HG02970 (cell line): ENCODE measurements around the gene SMTNL2.

Experiments
- ATAC-seq: cut with Tn5 transposase; IDR thresholded peaks from one replicate; pipeline ENCODE4 v1.9.1; 2021; ENCODE audit warnings: mild to moderate bottlenecking, moderate library complexity, moderate number of reproducible peaks; ENCODE audit not compliant: unreplicated experiment, low FRiP score

Gene SMTNL2

DNA sequence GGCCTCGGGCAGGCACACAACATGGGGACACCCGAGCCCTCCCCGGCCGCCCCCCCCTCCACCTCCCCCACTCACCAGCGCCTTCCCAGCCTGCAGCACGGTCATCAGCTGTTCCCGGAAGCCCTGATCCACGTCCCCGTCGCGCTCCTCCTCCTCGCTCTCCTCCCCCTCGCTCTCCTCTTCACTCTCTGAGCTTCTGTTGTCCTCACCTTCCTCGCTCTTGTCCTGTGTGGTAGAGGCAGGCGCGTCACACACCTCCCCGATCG lies 39.4 kb upstream of the SMTNL2 start:
- ATAC-seq, result no peak

DNA sequence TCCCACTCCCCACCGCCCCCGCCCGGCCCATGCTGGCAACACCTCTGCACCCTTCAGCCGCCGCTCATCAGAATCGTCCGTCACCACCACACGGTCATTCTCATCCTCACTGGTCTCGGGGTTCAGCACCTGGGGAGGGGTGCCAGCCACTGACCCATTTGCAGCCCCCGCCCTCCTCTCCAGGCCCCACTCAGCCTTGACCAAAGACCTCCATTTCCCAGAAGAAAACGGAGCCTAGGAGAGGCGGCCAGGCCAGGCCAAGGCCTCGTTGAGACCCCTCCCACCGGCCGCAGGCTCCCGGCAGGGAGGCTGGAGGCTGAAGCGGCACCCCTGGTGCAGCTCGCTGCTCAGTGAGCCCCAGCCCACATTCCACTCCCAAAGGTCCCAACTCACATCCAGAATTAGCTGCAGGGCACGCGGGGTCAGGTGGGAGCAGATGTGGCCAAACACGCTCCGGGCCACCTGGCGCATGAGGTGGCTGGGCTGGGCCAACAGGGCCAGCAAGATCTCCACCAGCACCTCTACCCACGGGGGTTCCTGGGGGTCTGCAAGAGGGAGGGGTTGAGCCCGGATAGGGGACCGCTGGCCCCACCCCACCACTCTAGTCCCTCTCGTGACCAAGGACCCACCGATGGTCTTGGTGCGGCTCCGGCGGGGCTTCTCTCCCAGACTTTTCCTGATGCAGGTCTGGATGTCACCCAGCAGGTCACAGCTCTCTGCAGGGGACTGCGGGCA lies 38.9 kb upstream of the SMTNL2 start:
- no peak for ATAC-seq

GRCh38 chr17:4547118-4547906 lies 37.0 kb upstream of the SMTNL2 start:
- no peak for ATAC-seq

GRCh38 chr17:4548061-4548461 lies 36.3 kb upstream of the SMTNL2 start:
- no peak for ATAC-seq

GRCh38 chr17:4548721-4549531 lies 35.4 kb upstream of the SMTNL2 start:
- no peak for ATAC-seq

DNA sequence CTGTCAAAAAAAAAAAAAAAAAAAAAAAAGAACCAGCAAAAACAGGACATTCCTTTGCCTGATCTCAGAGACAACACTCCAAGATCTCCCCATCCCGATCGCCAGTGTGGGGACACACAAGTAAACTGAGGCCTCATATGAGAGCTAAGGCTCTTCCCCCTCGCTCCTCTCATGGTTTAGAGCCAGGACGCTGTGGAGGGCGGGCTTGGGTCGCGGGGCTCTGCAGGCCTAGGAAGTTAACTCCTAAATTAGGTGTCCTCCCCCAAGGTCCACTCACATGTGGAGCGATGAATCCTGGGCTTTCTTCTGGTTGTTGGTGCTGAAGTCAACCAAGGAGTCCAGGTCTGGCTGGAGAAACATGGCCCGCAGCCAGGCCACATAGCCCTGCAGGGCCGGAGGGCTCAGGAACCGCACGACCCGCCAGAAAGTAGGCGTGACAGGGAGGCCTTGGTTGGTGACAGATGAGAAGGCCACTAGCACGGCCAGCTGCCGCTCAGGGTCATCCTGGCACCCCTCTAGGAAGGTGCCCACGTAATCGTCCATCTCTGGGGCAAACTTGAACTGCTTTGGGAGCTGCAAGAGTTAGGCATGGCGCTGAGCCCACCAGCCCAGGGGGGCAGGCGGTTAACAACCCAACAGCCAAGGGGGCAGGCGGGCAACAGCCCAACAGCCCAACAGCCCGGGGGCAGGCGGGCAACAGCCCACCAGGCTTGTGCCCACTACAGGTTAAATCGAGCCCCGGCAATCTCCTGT lies 34.4 kb upstream of the SMTNL2 start:
- no peak for ATAC-seq

- no peak for ATAC-seq
These were observed 33.7 kb upstream of the SMTNL2 start for GRCh38 chr17:4550534-4551039.

GRCh38 chr17:4551141-4551540 lies 33.2 kb upstream of the SMTNL2 start:
- no peak for ATAC-seq

DNA sequence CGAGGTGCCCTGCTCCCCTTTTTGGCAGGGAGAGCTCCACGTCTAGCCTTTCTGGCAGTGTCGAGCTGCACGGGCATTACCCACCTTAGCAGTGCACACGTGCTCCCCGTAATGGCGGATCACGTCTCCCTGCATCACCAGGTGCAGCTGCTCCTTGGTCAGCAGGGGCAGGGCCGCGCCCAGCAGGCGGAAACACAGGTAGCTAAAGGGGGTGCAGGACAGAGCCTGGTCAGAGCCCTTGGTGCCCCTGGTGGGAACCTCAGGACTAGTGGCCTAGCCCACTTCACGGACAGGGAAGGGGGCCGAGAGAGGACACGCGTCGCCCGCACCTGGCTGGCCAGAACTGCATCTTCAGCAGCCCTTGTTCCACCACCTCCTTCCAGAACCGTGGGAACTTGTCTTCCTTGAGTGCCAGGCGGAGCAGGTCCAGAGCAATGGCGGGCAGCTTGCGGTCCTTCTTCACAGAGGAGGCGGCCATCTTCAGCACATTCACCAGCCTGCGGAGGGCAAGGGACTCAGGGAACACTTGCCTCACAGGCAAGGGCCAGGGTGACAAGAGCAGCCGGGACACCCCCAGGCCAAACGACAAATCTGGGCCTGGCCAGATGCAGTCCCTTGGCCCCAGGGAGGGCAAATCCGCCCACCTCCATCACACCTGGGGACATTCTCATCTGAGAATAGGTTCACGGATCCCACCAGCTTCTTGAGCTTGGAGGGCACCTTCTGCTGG lies 32.4 kb upstream of the SMTNL2 start:
- no peak for ATAC-seq

GRCh38 chr17:4553669-4554068 lies 30.7 kb upstream of the SMTNL2 start:
- ATAC-seq, result no peak

GRCh38 chr17:4554441-4554996 lies 29.8 kb upstream of the SMTNL2 start:
- no peak for ATAC-seq

GRCh38 chr17:4554997-4555799 lies 29.1 kb upstream of the SMTNL2 start, which contains the start of gene MYBBP1A:
Gene MYBBP1A, minus strand, starts transcription at chr17:4555384. Its CDS starts 60 bp downstream, at chr17:4555324.
- ATAC-seq, result peak; percentile 92

- ATAC-seq, result no peak
These were observed 28.2 kb upstream of the SMTNL2 start for GRCh38 chr17:4555873-4556759.

- no peak for ATAC-seq
These were observed 27.3 kb upstream of the SMTNL2 start for GRCh38 chr17:4556996-4557395.

DNA sequence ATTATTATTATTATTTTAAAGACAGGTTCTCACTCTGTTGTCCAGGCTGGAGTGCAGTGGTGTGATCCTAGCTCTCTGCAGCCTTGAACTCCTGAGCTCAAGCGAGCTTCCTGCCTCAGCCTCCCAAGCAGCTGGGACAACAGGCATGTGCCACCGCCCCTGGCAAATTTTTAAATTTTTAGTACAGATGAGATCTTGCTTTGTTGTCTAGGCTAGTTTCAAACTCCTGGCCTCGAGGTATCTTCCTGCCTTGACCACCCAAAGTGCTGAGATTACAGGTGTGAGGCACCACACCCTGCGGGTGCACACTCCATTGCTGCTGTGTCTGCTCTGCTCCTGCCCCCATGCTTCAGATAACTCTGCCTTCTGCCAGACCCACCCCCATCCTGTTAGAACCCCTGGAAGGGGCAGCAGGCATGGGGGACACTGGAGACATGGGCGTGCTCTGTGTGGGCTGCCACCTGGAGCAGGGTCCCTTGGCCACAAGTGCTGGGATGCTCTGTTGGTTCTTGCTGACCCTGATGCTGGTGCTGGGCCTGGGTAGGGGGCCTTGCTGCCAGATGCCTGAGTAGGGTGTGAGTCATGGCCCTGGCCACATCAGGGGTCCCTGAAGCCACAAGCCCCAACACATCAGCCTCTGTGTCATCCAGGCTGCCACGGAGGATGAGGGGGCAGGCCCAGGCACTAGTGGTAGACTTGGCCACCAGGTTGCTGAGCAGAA lies 26.5 kb upstream of the SMTNL2 start:
- no peak for ATAC-seq

GRCh38 chr17:4558347-4558971 lies 25.9 kb upstream of the SMTNL2 start:
- no peak for ATAC-seq
